Lower leg skin (tissue), 4 donors: ENCODE data around the gene ZNF511. TPM values are rescaled to one million over a fixed set of nuclear protein-coding genes. Genes with fewer than 3 reads are reported as not detected.

ENCODE experiments used
- DNase-seq, 2 donors: peaks; one replicate each; pipeline ENCODE4 v3.0.0-alpha.2; 2019; ENCODE audit warnings: low spot score in 2 of 2
- H3K4me3 ChIP-seq: fragments of 200-600 bp; sonication (generic); 2 replicates; pipeline ENCODE4 v1.5.1; 2017; ENCODE audit warnings: mild to moderate bottlenecking, low read depth; ENCODE audit not compliant: poor library complexity, severe bottlenecking
- CTCF ChIP-seq, 3 donors: fragments of 450-650 bp; IDR thresholded peaks; one replicate each; pipeline ENCODE4 v1.5.1; 2016; ENCODE audit warnings: antibody characterized with exemption in 3 of 3, mild to moderate bottlenecking in 3 of 3, moderate library complexity in 2 of 3
- POLR2A ChIP-seq, 2 donors: fragments of 450-650 bp; IDR thresholded peaks; one replicate each; pipeline ENCODE4 v1.6.1; 2016 to 2017; ENCODE audit warnings: antibody characterized with exemption in 2 of 2, mild to moderate bottlenecking in 1 of 2, moderate library complexity in 1 of 2
- WGBS, 2 donors: methylation state at CpG; one replicate each; pipeline ENCODE4 v1.1.5; 2018; 5-methylcytosine and 5-hydroxymethylcytosine counted together
- intact Hi-C: fragments of 100-400 bp; cut with DNase I; formaldehyde crosslinking; loops from one replicate; pipeline ENCODE4 v1.15.0; 2023; ENCODE audit warnings: low total_unique reads
- total RNA-seq, 4 donors: library from RNA; depleted of rRNA; stranded (reverse); fragments of >200 nt; gene quantifications; one replicate each; pipeline ENCODE4 v1.1.0, GENCODE V29; 2016

Gene ZNF511
- 10 to 100 TPM; 15.8 to 30.3 (median 22.0) TPM for total RNA-seq

GRCh38 chr10:133308421-133309099 lies at the start of gene ZNF511, which contains the start of gene TUBGCP2:
TSS of gene ZNF511 (plus strand) at chr10:133308914. CDS start at chr10:133308944, 30 bp downstream.
TSS of gene TUBGCP2 (minus strand) at chr10:133308872. CDS start at chr10:133302941, 5,931 bp downstream.
- H3K4me3 ChIP-seq: peak within 1 kb of the TSS; percentile 88
- DNase-seq: peak; percentile 76 to 97
- 0 to 1% methylated on average over 26 to 49 of the region's 89 CpGs for WGBS, 2 donors
- TF ChIP-seq POLR2A (IDR thresholded peaks at IDR 0.05): peak in 1 of 2 donors; percentile 52
- TF ChIP-seq CTCF (IDR thresholded peaks at IDR 0.05): no peak
- intact Hi-C loops: no loop called here

- intact Hi-C loops: no loop called here
- no peak overlapping the region for H3K4me3 ChIP-seq
- WGBS, 2 donors: 59 to 82% methylated on average over 12 of the region's 12 CpGs
- DNase-seq: no peak
- TF ChIP-seq CTCF (IDR thresholded peaks at IDR 0.05): no peak
Observed at GRCh38 chr10:133259602-133259989, 49.1 kb upstream of the ZNF511 start.

- 31 to 41% methylated on average over 27 to 38 of the region's 50 CpGs for WGBS, 2 donors
- TF ChIP-seq CTCF (IDR thresholded peaks at IDR 0.05) (no peak), POLR2A (IDR thresholded peaks at IDR 0.05) (no peak)
- intact Hi-C loops: no loop called here
- DNase-seq: peak in 1 of 2 donors; percentile 92
- peak overlapping the region; percentile 56 for H3K4me3 ChIP-seq
Observed at GRCh38 chr10:133260895-133261725, 47.6 kb upstream of the ZNF511 start.

GRCh38 chr10:133261726-133262325 lies 46.9 kb upstream of the ZNF511 start:
- TF ChIP-seq CTCF (IDR thresholded peaks at IDR 0.05) (no peak), POLR2A (IDR thresholded peaks at IDR 0.05) (peak in 1 of 2 donors; percentile 39)
- peak overlapping the region; percentile 56 for H3K4me3 ChIP-seq
- intact Hi-C loops: no loop called here
- peak; percentile 83 to 97 for DNase-seq
- WGBS, 2 donors: 0 to 1% methylated on average over 19 to 42 of the region's 79 CpGs

- DNase-seq: no peak
- no peak overlapping the region for H3K4me3 ChIP-seq
- intact Hi-C loops: no loop called here
- 65 to 70% methylated on average over 14 of the region's 14 CpGs for WGBS, 2 donors
- TF ChIP-seq CTCF (IDR thresholded peaks at IDR 0.05): no peak
- TF ChIP-seq POLR2A (IDR thresholded peaks at IDR 0.05): no peak
Observed at GRCh38 chr10:133262696-133263095, 46.0 kb upstream of the ZNF511 start.
